OCI-LY3 (cell line): ENCODE measurements around the gene NTRK2.

ENCODE experiments used
- H2AFZ ChIP-seq: fragments of 200-600, 300-600 bp; shearing (Covaris generic); 2 replicates; pipeline ENCODE4 v1.6.0; 2014; ENCODE audit warnings: antibody characterized with exemption, low read depth, low read length
- H3K27ac ChIP-seq: fragments of 200-600, 300-600 bp; sonication (generic); 2 replicates; pipeline ENCODE4 v1.5.1; 2014; ENCODE audit warnings: mild to moderate bottlenecking, low read length, moderate library complexity, mixed read lengths
- H3K27me3 ChIP-seq: fragments of 200-600, 300-600 bp; sonication (generic); 2 replicates; pipeline ENCODE4 v1.6.1; 2014; ENCODE audit warnings: low read depth, low read length, mixed read lengths
- H3K36me3 ChIP-seq: fragments of 200-600, 300-600 bp; sonication (generic); replicated peaks from 2 replicates; pipeline ENCODE3; 2014; ENCODE audit warnings: low read depth, low read length, mixed read lengths
- H3K4me1 ChIP-seq: fragments of 300-600, 200-600 bp; sonication (generic); 2 replicates; pipeline ENCODE4 v1.6.1; 2014; ENCODE audit warnings: low read length, mixed read lengths
- H3K4me2 ChIP-seq: fragments of 200-600, 300-600 bp; sonication (generic); 2 replicates; pipeline ENCODE4 v1.6.1; 2014; ENCODE audit warnings: low read length, mixed read lengths
- H3K4me3 ChIP-seq: fragments of 300-600, 200-600 bp; sonication (generic); 2 replicates; pipeline ENCODE4 v1.5.1; 2014; ENCODE audit warnings: antibody characterized with exemption, mild to moderate bottlenecking, low read length, moderate library complexity
- H3K79me2 ChIP-seq: fragments of 300-600, 200-600 bp; shearing (Covaris generic); 2 replicates; pipeline ENCODE4 v1.6.1; 2014; ENCODE audit warnings: mild to moderate bottlenecking, low read length, mixed read lengths
- H3K9ac ChIP-seq: fragments of 300-600, 200-600 bp; shearing (Covaris generic); 2 replicates; pipeline ENCODE4 v1.6.0; 2014; ENCODE audit warnings: mild to moderate bottlenecking, low read length, moderate library complexity
- H3K9me3 ChIP-seq: fragments of 200-600, 300-600 bp; shearing (Covaris generic); 2 replicates; pipeline ENCODE4 v1.6.1; 2014; ENCODE audit warnings: low read length, mixed read lengths; ENCODE audit not compliant: insufficient read depth
- H4K20me1 ChIP-seq: fragments of 200-600, 300-600 bp; sonication (generic); 2 replicates; pipeline ENCODE4 v1.6.1; 2016; ENCODE audit warnings: low read length, mixed read lengths; ENCODE audit not compliant: insufficient read depth
- CTCF ChIP-seq: fragments of 200-600, 300-600 bp; sonication (generic); IDR thresholded peaks from 2 replicates; pipeline ENCODE4 v1.5.1; 2014; ENCODE audit warnings: antibody characterized with exemption, low read length, low read depth
- EZH2phosphoT487 ChIP-seq: fragments of 200-600 bp; shearing (Covaris generic); IDR thresholded peaks from 2 replicates; pipeline ENCODE4 v1.6.1; 2018; ENCODE audit warnings: antibody characterized with exemption, mixed run types, low read depth

NTRK2 gene

GRCh38 chr9:84772511-84772910 lies 103.0 kb downstream of the NTRK2 start:
- no peaks in the 10 kb centered on the region for H3K36me3 ChIP-seq
- no peak for TF ChIP-seq EZH2phosphoT487
- no peaks in the 10 kb centered on the region for H3K79me2 ChIP-seq
- no peaks in the 10 kb centered on the region for H4K20me1 ChIP-seq
- no peaks in the 10 kb centered on the region for H3K9me3 ChIP-seq
- no peaks in the 10 kb centered on the region for H3K4me1 ChIP-seq
- H3K27me3 ChIP-seq = no peaks in the 10 kb centered on the region
- no peak overlapping the region for H3K9ac ChIP-seq
- no peak overlapping the region for H3K4me2 ChIP-seq
- H3K4me3 ChIP-seq = no peak overlapping the region
- H3K27ac ChIP-seq = no peak overlapping the region
- no peak overlapping the region for H2AFZ ChIP-seq

GRCh38 chr9:84773022-84773421 lies 103.5 kb downstream of the NTRK2 start:
- no peak overlapping the region for H3K4me3 ChIP-seq
- no peaks in the 10 kb centered on the region for H3K9me3 ChIP-seq
- no peaks in the 10 kb centered on the region for H3K79me2 ChIP-seq
- no peak overlapping the region for H3K4me2 ChIP-seq
- TF ChIP-seq CTCF = no peak
- TF ChIP-seq EZH2phosphoT487 = no peak
- H3K27me3 ChIP-seq = no peaks in the 10 kb centered on the region
- H3K27ac ChIP-seq = no peak overlapping the region
- H3K36me3 ChIP-seq = no peaks in the 10 kb centered on the region
- no peaks in the 10 kb centered on the region for H4K20me1 ChIP-seq
- no peak overlapping the region for H2AFZ ChIP-seq
- no peak overlapping the region for H3K9ac ChIP-seq
- no peaks in the 10 kb centered on the region for H3K4me1 ChIP-seq

GRCh38 chr9:84775056-84775643 lies 105.6 kb downstream of the NTRK2 start:
- Histone ChIP-seq H3K79me2 (no peaks in the 10 kb centered on the region), H3K27ac (no peak overlapping the region), H3K27me3 (no peaks in the 10 kb centered on the region), H3K9me3 (no peaks in the 10 kb centered on the region), H3K4me3 (no peak overlapping the region), H3K9ac (no peak overlapping the region), H2AFZ (no peak overlapping the region), H3K4me1 (peaks cover 1% of the 10 kb centered on the region), H4K20me1 (no peaks in the 10 kb centered on the region), H3K36me3 (no peaks in the 10 kb centered on the region), H3K4me2 (no peak overlapping the region)
- no peak for TF ChIP-seq EZH2phosphoT487
- no peak for TF ChIP-seq CTCF

- Histone ChIP-seq H3K4me3 (no peak overlapping the region), H3K27me3 (0 out of 2 replicates have a peak, but pooled peaks cover 3% of the 10 kb centered on the region)
Measured at GRCh38 chr9:84778570-84778969, 109.0 kb downstream of the NTRK2 start.

More at GRCh38 chr9:84778570-84778969, 109.0 kb downstream of the NTRK2 start:
- TF ChIP-seq EZH2phosphoT487 (no peak), CTCF (no peak)
- Histone ChIP-seq H3K79me2 (no peaks in the 10 kb centered on the region), H3K36me3 (no peaks in the 10 kb centered on the region), H4K20me1 (no peaks in the 10 kb centered on the region), H2AFZ (no peak overlapping the region), H3K4me1 (peaks cover 12% of the 10 kb centered on the region), H3K9me3 (no peaks in the 10 kb centered on the region), H3K4me2 (no peak overlapping the region), H3K9ac (no peak overlapping the region), H3K27ac (no peak overlapping the region)
